ENCODE measurements around the gene LCE3D.

DNA sequence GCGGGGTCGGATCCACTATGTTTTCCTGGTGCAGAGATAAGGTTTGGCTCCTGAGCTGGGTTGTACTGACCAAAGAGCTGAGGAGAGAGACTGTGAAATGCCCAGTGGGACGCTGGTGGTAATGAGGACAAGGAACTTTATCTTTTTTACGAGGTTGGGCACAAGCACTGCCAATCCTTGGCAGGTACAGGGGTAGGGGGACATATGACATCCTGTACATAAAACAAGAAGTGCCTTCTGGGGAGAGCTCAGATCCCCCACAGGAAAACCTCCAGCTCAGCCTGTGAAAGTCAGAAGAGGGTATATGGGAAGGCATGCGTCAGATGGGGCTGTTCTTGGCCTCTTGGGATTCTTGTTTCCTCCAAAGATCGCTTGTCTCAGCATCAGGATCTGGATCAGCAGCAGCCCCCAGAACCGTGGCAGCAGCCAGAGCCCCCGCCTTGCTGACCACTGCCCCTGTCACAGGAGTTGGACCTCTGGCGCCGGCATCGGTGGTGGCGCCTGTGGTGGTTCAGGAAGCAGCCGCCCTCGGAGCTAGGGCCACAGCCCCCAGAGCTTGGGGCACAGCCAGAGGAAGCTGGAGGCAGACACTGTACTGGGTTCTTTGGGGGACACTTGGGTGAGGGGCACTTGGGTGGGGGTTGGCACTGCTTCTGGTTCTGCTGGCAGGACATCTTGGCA, 14.6 kb downstream of the LCE3D start:
- TF ChIP-seq, protein P1, sequence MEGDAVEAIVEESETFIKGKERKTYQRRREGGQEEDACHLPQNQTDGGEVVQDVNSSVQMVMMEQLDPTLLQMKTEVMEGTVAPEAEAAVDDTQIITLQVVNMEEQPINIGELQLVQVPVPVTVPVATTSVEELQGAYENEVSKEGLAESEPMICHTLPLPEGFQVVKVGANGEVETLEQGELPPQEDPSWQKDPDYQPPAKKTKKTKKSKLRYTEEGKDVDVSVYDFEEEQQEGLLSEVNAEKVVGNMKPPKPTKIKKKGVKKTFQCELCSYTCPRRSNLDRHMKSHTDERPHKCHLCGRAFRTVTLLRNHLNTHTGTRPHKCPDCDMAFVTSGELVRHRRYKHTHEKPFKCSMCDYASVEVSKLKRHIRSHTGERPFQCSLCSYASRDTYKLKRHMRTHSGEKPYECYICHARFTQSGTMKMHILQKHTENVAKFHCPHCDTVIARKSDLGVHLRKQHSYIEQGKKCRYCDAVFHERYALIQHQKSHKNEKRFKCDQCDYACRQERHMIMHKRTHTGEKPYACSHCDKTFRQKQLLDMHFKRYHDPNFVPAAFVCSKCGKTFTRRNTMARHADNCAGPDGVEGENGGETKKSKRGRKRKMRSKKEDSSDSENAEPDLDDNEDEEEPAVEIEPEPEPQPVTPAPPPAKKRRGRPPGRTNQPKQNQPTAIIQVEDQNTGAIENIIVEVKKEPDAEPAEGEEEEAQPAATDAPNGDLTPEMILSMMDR (IDR thresholded peaks at IDR 0.05) = no peak
- TF ChIP-seq POLR2A (IDR thresholded peaks at IDR 0.05) = no peak
